HCT116 (cell line): ENCODE measurements around the gene PRDX4. TPM values are rescaled to one million over a fixed set of nuclear protein-coding genes. Genes with fewer than 3 reads are reported as not detected.

Experiments used
- ATAC-seq: fragments of 200-7000 bp; cut with Tn5 transposase; 2 replicates; pipeline ENCODE4 v1.9.1; 2020; ENCODE audit warnings: mild to moderate bottlenecking, moderate library complexity
- BruUV-seq: library from RNA; stranded (reverse); fragments of 400-500 nt; replicated peaks from 2 replicates; lab custom pipeline; 2021; lab: Mats Ljungman, UMichigan
- CTCF ChIA-PET: fragments of 300-600 bp; sonication (Branson Sonifier 250); formaldehyde crosslinking; loops from one replicate; lab custom pipeline; 2021; ENCODE audit warnings: antibody characterized with exemption; lab: Charles Lee
- POLR2A ChIA-PET: fragments of 300-600, 350-600 bp; sonication (Branson Sonifier 250); formaldehyde crosslinking; loops from one replicate; lab custom pipeline; 2021; ENCODE audit warnings: antibody characterized with exemption; lab: Charles Lee
- RAD21 ChIA-PET, 2 experiments: fragments of 300-600 bp; sonication (Branson Sonifier 250); formaldehyde crosslinking; loops; one replicate each; lab custom pipeline; 2023; ENCODE audit warnings: low total read pairs in 2 of 2; ENCODE audit not compliant: uncharacterized antibody in 2 of 2, unreplicated experiment in 2 of 2, low non-redundant PET in 1 of 2; lab: Charles Lee
- DNase-seq: peaks from one replicate; pipeline ENCODE4 v3.0.0-alpha.2; 2010; ENCODE audit warnings: low read depth, low spot score
- H2AFZ ChIP-seq: fragments of 200-600 bp; shearing (Covaris generic), sonication (generic); 2 replicates; pipeline ENCODE4 v1.6.1; 2017; ENCODE audit warnings: low read depth, mixed run types, mixed read lengths, antibody characterized with exemption, low read length; ENCODE audit not compliant: poor library complexity, severe bottlenecking
- H3K27ac ChIP-seq: 2 replicates; pipeline ENCODE4 v1.5.1; 2012; ENCODE audit warnings: low read depth, low read length
- H3K27me3 ChIP-seq: fragments of 200-600 bp; sonication (generic); 2 replicates; pipeline ENCODE4 v1.6.1; 2016; ENCODE audit warnings: mixed run types, low read length, mixed read lengths; ENCODE audit not compliant: insufficient read depth
- H3K36me3 ChIP-seq, 2 experiments: fragments of 200-500 bp in 1 of 2; fragments of 200-600 bp in 1 of 2; sonication (Bioruptor generic) in 1 of 2; sonication (generic) in 1 of 2; 2 replicates each; pipeline versions ENCODE4 v1.5.1 to v1.6.1; 2014 to 2016; ENCODE audit warnings: low read length in 2 of 2, inconsistent platforms in 1 of 2, mixed read lengths in 1 of 2, mixed run types in 1 of 2; ENCODE audit not compliant: insufficient read depth in 2 of 2, control insufficient read depth in 1 of 2
- H3K4me1 ChIP-seq, 2 experiments: fragments of 200-600 bp in 1 of 2; sonication (generic) in 1 of 2; 2 replicates each; pipeline versions ENCODE4 v1.5.1 to v1.6.1; 2012 to 2017; ENCODE audit warnings: low read length in 2 of 2, inconsistent platforms in 1 of 2, mild to moderate bottlenecking in 1 of 2, mixed read lengths in 1 of 2, mixed run types in 1 of 2, moderate library complexity in 1 of 2; ENCODE audit not compliant: insufficient read depth in 2 of 2, control insufficient read depth in 1 of 2
- H3K4me2 ChIP-seq: fragments of 200-600 bp; sonication (generic); 2 replicates; pipeline ENCODE4 v1.6.1; 2017; ENCODE audit warnings: mixed run types, low read length, mixed read lengths
- H3K4me3 ChIP-seq, 2 experiments: fragments of 200-600 bp in 1 of 2; sonication (generic) in 1 of 2; replicated peaks in 1 of 2; 2 replicates each; pipeline ENCODE4 v1.5.1; 2011 to 2016; ENCODE audit warnings: low read length in 2 of 2, control low read depth in 1 of 2, low read depth in 1 of 2, mild to moderate bottlenecking in 1 of 2, mixed read lengths in 1 of 2, mixed run types in 1 of 2
- H3K79me2 ChIP-seq: fragments of 200-600 bp; sonication (generic); 2 replicates; pipeline ENCODE4 v1.6.1; 2017; ENCODE audit warnings: mild to moderate bottlenecking, mixed run types, low read length, moderate library complexity, mixed read lengths; ENCODE audit not compliant: insufficient read depth
- H3K9ac ChIP-seq: fragments of 200-600 bp; sonication (generic); 2 replicates; pipeline ENCODE4 v1.6.1; 2016; ENCODE audit warnings: low read length, mixed read lengths
- H3K9me2 ChIP-seq: fragments of 200-600 bp; sonication (generic), shearing (Covaris generic); 2 replicates; pipeline ENCODE4 v1.6.1; 2017; ENCODE audit warnings: mixed run types, mild to moderate bottlenecking, moderate library complexity; ENCODE audit not compliant: insufficient read depth
- H3K9me3 ChIP-seq, 2 experiments: fragments of 200-500 bp in 1 of 2; fragments of 200-600 bp in 1 of 2; sonication (Bioruptor generic) in 1 of 2; sonication (generic) in 1 of 2; 2 replicates each; pipeline ENCODE4 v1.6.1; 2014 to 2017; ENCODE audit warnings: low read length in 2 of 2, mixed read lengths in 2 of 2, inconsistent platforms in 1 of 2, low read depth in 1 of 2, mild to moderate bottlenecking in 1 of 2, mixed run types in 1 of 2, moderate library complexity in 1 of 2; ENCODE audit not compliant: control insufficient read depth in 1 of 2, insufficient read depth in 1 of 2
- H4K20me1 ChIP-seq: fragments of 200-600 bp; sonication (generic), shearing (Covaris generic); 2 replicates; pipeline ENCODE4 v1.6.1; 2017; ENCODE audit warnings: mixed run types, mild to moderate bottlenecking, moderate library complexity; ENCODE audit not compliant: insufficient read depth
- ATF3 ChIP-seq: IDR thresholded peaks from 2 replicates; pipeline ENCODE4 v1.6.1; 2012
- CEBPB ChIP-seq: IDR thresholded peaks from 2 replicates; pipeline ENCODE4 v1.6.1; 2012; ENCODE audit warnings: low read depth
- CTCF ChIP-seq, 3 experiments: fragments of 200-600 bp in 1 of 3; sonication (generic) in 1 of 3; IDR thresholded peaks in 2 of 3; conservative IDR thresholded peaks in 1 of 3; 2 replicates each; pipeline ENCODE4 v1.5.1; 2012 to 2017; ENCODE audit warnings: low read depth in 2 of 3, low read length in 2 of 3, antibody characterized with exemption in 1 of 3, borderline replicate concordance in 1 of 3, control low read depth in 1 of 3, mild to moderate bottlenecking in 1 of 3, mixed read lengths in 1 of 3, mixed run types in 1 of 3, moderate library complexity in 1 of 3; ENCODE audit not compliant: insufficient read depth in 1 of 3
- EGR1 ChIP-seq: IDR thresholded peaks from 2 replicates; pipeline ENCODE4 v1.6.1; 2012; ENCODE audit warnings: low read depth
- ELF1 ChIP-seq: IDR thresholded peaks from 2 replicates; pipeline ENCODE4 v1.6.1; 2012; ENCODE audit warnings: low read depth, borderline replicate concordance
- EZH2 ChIP-seq: fragments of 200-600 bp; sonication (generic); IDR thresholded peaks from 2 replicates; pipeline ENCODE4 v1.6.1; 2017; ENCODE audit warnings: antibody characterized with exemption, mixed run types
- EZH2phosphoT487 ChIP-seq: fragments of 200-600 bp; IDR thresholded peaks from 2 replicates; pipeline ENCODE4 v1.6.1; 2018; ENCODE audit warnings: antibody characterized with exemption, borderline replicate concordance
- RAD21 ChIP-seq: IDR thresholded peaks from 2 replicates; pipeline ENCODE4 v1.6.1; 2012; ENCODE audit warnings: low read depth, mild to moderate bottlenecking
- REST ChIP-seq: IDR thresholded peaks from 2 replicates; pipeline ENCODE4 v1.6.1; 2012; ENCODE audit warnings: low read depth
- SIN3A ChIP-seq: IDR thresholded peaks from 2 replicates; pipeline ENCODE4 v1.6.1; 2012; ENCODE audit warnings: low read depth
- SP1 ChIP-seq: IDR thresholded peaks from 2 replicates; pipeline ENCODE4 v1.6.1; 2012; ENCODE audit warnings: low read depth
- TCF7L2 ChIP-seq: IDR thresholded peaks from 2 replicates; pipeline ENCODE4 v1.7.0; 2011; ENCODE audit warnings: borderline replicate concordance, inconsistent platforms; ENCODE audit not compliant: insufficient read depth, insufficient read length; ENCODE audit errors: extremely low read depth
- YY1 ChIP-seq: IDR thresholded peaks from 2 replicates; pipeline ENCODE4 v1.6.1; 2011; ENCODE audit warnings: low read length, low read depth, moderate library complexity, mild to moderate bottlenecking; ENCODE audit not compliant: insufficient replicate concordance; ENCODE audit errors: extremely low read depth
- ZNF274 ChIP-seq: fragments of 200-500 bp; sonication (Bioruptor generic); IDR thresholded peaks from 2 replicates; pipeline ENCODE4 v1.6.1; 2014; ENCODE audit warnings: mild to moderate bottlenecking, low read depth, low read length, inconsistent platforms
- intact Hi-C: fragments of 100-400 bp; cut with micrococcal nuclease; formaldehyde crosslinking; loops from 2 replicates; pipeline ENCODE4 v1.10.0; 2022
- total RNA-seq: library from RNA; stranded (reverse); gene quantifications from one replicate; pipeline ENCODE4 v1.2.1, GENCODE V29; 2021; ENCODE audit not compliant: unreplicated experiment

Gene PRDX4
- total RNA-seq, 1 experiment from 2014 or later: 122 TPM

- Histone ChIP-seq H3K79me2 (peaks cover 33% of the 10 kb centered on the region), H3K27ac (no peak overlapping the region), H3K9ac (no peak overlapping the region), H3K9me2 (no peaks in the 10 kb centered on the region), H3K36me3 (peaks cover 15 to 17% of the 10 kb centered on the region in 2 experiments), H3K4me2 (no peak overlapping the region), H3K27me3 (no peaks in the 10 kb centered on the region), H2AFZ (no peak overlapping the region), H3K4me3 (no peak overlapping the region), H3K4me1 (no peaks in the 10 kb centered on the region), H4K20me1 (no peaks in the 10 kb centered on the region), H3K9me3 (no peaks in the 10 kb centered on the region)
- ATAC-seq (no peak), DNase-seq (no peak)
- TF ChIP-seq CEBPB: no peak
- TF ChIP-seq TCF7L2: no peak
- TF ChIP-seq ELF1: no peak
- TF ChIP-seq EZH2phosphoT487: no peak
- TF ChIP-seq YY1: no peak
- no peak for TF ChIP-seq CTCF (IDR thresholded peaks at IDR 0.05 in 2 of 3, conservative IDR thresholded peaks at IDR 0.05 in 1 of 3; ENCODE audit: borderline replicate concordance in 1 of 3, insufficient read depth in 1 of 3, low read depth in 2 of 3, low read length in 2 of 3)
- no peak for TF ChIP-seq RAD21
- no peak for TF ChIP-seq REST
- TF ChIP-seq SP1: no peak
- TF ChIP-seq ATF3: no peak
- TF ChIP-seq EZH2: no peak
- no peak for TF ChIP-seq SIN3A
- no peak for TF ChIP-seq EGR1
- TF ChIP-seq ZNF274: no peak
- CTCF ChIA-PET: no interaction called here
- intact Hi-C loops: no loop called here
- POLR2A ChIA-PET: no interaction called here
- RAD21 ChIA-PET: no interaction called here
- no TSS peak for BruUV-seq
These were observed 65.4 kb downstream of the PRDX4 start for GRCh38 chrX:23732704-23733103.

Other genes with a start within 250 kb of the PRDX4 start
- 59.7 TPM for gene ACOT9, start 75.8 kb downstream of the PRDX4 start, total RNA-seq
- 821 TPM for gene SAT1, start 115.7 kb downstream of the PRDX4 start, total RNA-seq
- gene APOO, start 240.4 kb downstream of the PRDX4 start, total RNA-seq: 34.5 TPM
- gene CXorf58, start 240.5 kb downstream of the PRDX4 start, total RNA-seq: not detected